IMR-90 (cell line): ENCODE results near the gene MCTP1. TPM values are rescaled to one million over a fixed set of nuclear protein-coding genes. Genes with fewer than 3 reads are reported as not detected.

Experiments used
- ATAC-seq: fragments of 200-7000 bp; cut with Tn5 transposase; 2 replicates; pipeline ENCODE4 v1.9.1; 2020; ENCODE audit warnings: low read depth, mild to moderate bottlenecking, moderate library complexity
- BruUV-seq: library from RNA; stranded (reverse); fragments of 400-500 nt; replicated peaks from 2 replicates; lab custom pipeline; 2021; lab: Mats Ljungman, UMichigan
- CTCF ChIA-PET: fragments of 300-600 bp; formaldehyde crosslinking; extraction: SDS; loops from one replicate; lab custom pipeline; 2021; ENCODE audit warnings: antibody characterized with exemption; lab: Yijun Ruan, JAX
- POLR2A ChIA-PET: fragments of 300-600 bp; sonication (Branson Sonifier 250); formaldehyde crosslinking; loops from one replicate; lab custom pipeline; 2022; ENCODE audit warnings: antibody characterized with exemption; ENCODE audit not compliant: unreplicated experiment; lab: Charles Lee
- DNase-seq: peaks from one replicate; pipeline ENCODE4 v3.0.0; 2013
- H2AFZ ChIP-seq: replicated peaks from 2 replicates; pipeline ENCODE3; 2013; ENCODE audit warnings: low read length, mild to moderate bottlenecking; ENCODE audit not compliant: poor library complexity
- H2AK5ac ChIP-seq: 2 replicates; pipeline ENCODE4 v1.6.1; 2013; ENCODE audit warnings: low read depth, low read length, inconsistent platforms
- H2AK9ac ChIP-seq: replicated peaks from 2 replicates; pipeline ENCODE3; 2013; ENCODE audit warnings: mild to moderate bottlenecking, low read depth, low read length, moderate library complexity; ENCODE audit not compliant: poor library complexity
- H2BK120ac ChIP-seq: 2 replicates; pipeline ENCODE4 v1.6.1; 2013; ENCODE audit warnings: low read depth, low read length, inconsistent platforms
- H2BK15ac ChIP-seq: 3 replicates; pipeline ENCODE4 v1.6.1; 2013; ENCODE audit warnings: low read depth, low read length, inconsistent platforms
- H2BK20ac ChIP-seq: 2 replicates; pipeline ENCODE4 v1.6.1; 2013; ENCODE audit warnings: low read depth, mild to moderate bottlenecking, inconsistent platforms, low read length, moderate library complexity
- H2BK5ac ChIP-seq: 2 replicates; pipeline ENCODE4 v1.6.1; 2013; ENCODE audit warnings: mild to moderate bottlenecking, low read depth, low read length, inconsistent platforms; ENCODE audit not compliant: poor library complexity, severe bottlenecking
- H3K14ac ChIP-seq: replicated peaks from 2 replicates; pipeline ENCODE4 v1.6.1; 2013; ENCODE audit warnings: low read depth, low read length, inconsistent platforms
- H3K18ac ChIP-seq: 2 replicates; pipeline ENCODE4 v1.6.1; 2013; ENCODE audit warnings: low read depth, low read length, control low read depth
- H3K23ac ChIP-seq: 2 replicates; pipeline ENCODE4 v1.6.1; 2013; ENCODE audit warnings: low read depth, low read length, inconsistent platforms
- H3K27ac ChIP-seq: 2 replicates; pipeline ENCODE4 v1.5.1; 2013; ENCODE audit warnings: mild to moderate bottlenecking, control low read depth, low read length; ENCODE audit not compliant: insufficient read depth
- H3K27me3 ChIP-seq: 2 replicates; pipeline ENCODE4 v1.6.1; 2013; ENCODE audit warnings: low read length; ENCODE audit not compliant: control insufficient read depth, insufficient read depth
- H3K36me3 ChIP-seq: 2 replicates; pipeline ENCODE4 v1.6.1; 2013; ENCODE audit warnings: low read length, mixed read lengths; ENCODE audit not compliant: control insufficient read depth, insufficient read depth
- H3K4ac ChIP-seq: 2 replicates; pipeline ENCODE4 v1.6.1; 2013; ENCODE audit warnings: low read depth, low read length, inconsistent platforms
- H3K4me1 ChIP-seq: 2 replicates; pipeline ENCODE4 v1.6.1; 2013; ENCODE audit warnings: low read length, mixed read lengths; ENCODE audit not compliant: control insufficient read depth, insufficient read depth
- H3K4me2 ChIP-seq: 2 replicates; pipeline ENCODE4 v1.6.1; 2013; ENCODE audit warnings: low read depth, mild to moderate bottlenecking, control low read depth, low read length, moderate library complexity
- H3K4me3 ChIP-seq: 2 replicates; pipeline ENCODE4 v1.5.1; 2013; ENCODE audit warnings: low read depth, mild to moderate bottlenecking, control low read depth, low read length, moderate library complexity; ENCODE audit not compliant: insufficient read depth
- H3K56ac ChIP-seq: 2 replicates; pipeline ENCODE4 v1.6.1; 2013; ENCODE audit warnings: low read length, inconsistent platforms; ENCODE audit not compliant: insufficient read depth; ENCODE audit errors: extremely low read depth
- H3K79me1 ChIP-seq, 2 experiments: 2 replicates each; pipeline ENCODE4 v1.6.1; 2013; ENCODE audit warnings: low read length in 2 of 2, inconsistent platforms in 1 of 2, low read depth in 1 of 2
- H3K9ac ChIP-seq: 2 replicates; pipeline ENCODE4 v1.6.1; 2013; ENCODE audit warnings: low read depth, low read length, control low read depth
- H3K9me1 ChIP-seq: 2 replicates; pipeline ENCODE4 v1.6.1; 2013; ENCODE audit warnings: low read length, inconsistent platforms; ENCODE audit not compliant: insufficient read depth
- H3K9me3 ChIP-seq: 2 replicates; pipeline ENCODE4 v1.6.1; 2013; ENCODE audit warnings: low read length; ENCODE audit not compliant: control insufficient read depth, insufficient read depth
- H4K20me1 ChIP-seq: 2 replicates; pipeline ENCODE4 v1.6.1; 2013; ENCODE audit warnings: low read length, inconsistent platforms; ENCODE audit not compliant: insufficient read depth
- H4K5ac ChIP-seq: 2 replicates; pipeline ENCODE4 v1.6.1; 2013; ENCODE audit warnings: mild to moderate bottlenecking, low read depth, low read length, control low read depth
- H4K8ac ChIP-seq, 2 experiments: 2 replicates each; pipeline ENCODE4 v1.6.1; 2013; ENCODE audit warnings: low read depth in 2 of 2, low read length in 2 of 2, control low read depth in 1 of 2, inconsistent platforms in 1 of 2
- H4K91ac ChIP-seq: 2 replicates; pipeline ENCODE4 v1.6.1; 2013; ENCODE audit warnings: low read depth, low read length, inconsistent platforms; ENCODE audit not compliant: insufficient read depth
- BHLHE40 ChIP-seq: fragments of 150-350 bp; IDR thresholded peaks from 2 replicates; pipeline ENCODE4 v1.6.1; 2016; ENCODE audit warnings: mild to moderate bottlenecking, low read depth, low read length
- CEBPB ChIP-seq: IDR thresholded peaks from 2 replicates; pipeline ENCODE4 v1.6.1; 2012; ENCODE audit warnings: low read depth, low read length, improper control_type of control experiment
- FOS ChIP-seq: fragments of 150-350 bp; IDR thresholded peaks from 2 replicates; pipeline ENCODE4 v1.6.1; 2016; ENCODE audit warnings: low read depth, low read length
- MAFK ChIP-seq: IDR thresholded peaks from 2 replicates; pipeline ENCODE4 v1.6.1; 2012; ENCODE audit warnings: low read depth, low read length, improper control_type of control experiment
- MAZ ChIP-seq: IDR thresholded peaks from 2 replicates; pipeline ENCODE4 v1.6.1; 2012; ENCODE audit warnings: low read depth, mild to moderate bottlenecking, low read length, improper control_type of control experiment, moderate library complexity, borderline replicate concordance
- MXI1 ChIP-seq: IDR thresholded peaks from 2 replicates; pipeline ENCODE4 v1.6.1; 2012; ENCODE audit warnings: low read depth, mild to moderate bottlenecking, low read length, moderate library complexity, borderline replicate concordance
- NFE2L2 ChIP-seq: fragments of 150-350 bp; IDR thresholded peaks from 2 replicates; pipeline ENCODE4 v1.6.1; 2016; ENCODE audit warnings: low read depth, mild to moderate bottlenecking, low read length
- POLR2A ChIP-seq: IDR thresholded peaks from 2 replicates; pipeline ENCODE4 v1.6.1; 2012; ENCODE audit warnings: mild to moderate bottlenecking, low read depth, low read length
- RCOR1 ChIP-seq: IDR thresholded peaks from 2 replicates; pipeline ENCODE4 v1.6.1; 2012; ENCODE audit warnings: mild to moderate bottlenecking, low read length, improper control_type of control experiment; ENCODE audit not compliant: insufficient replicate concordance
- WGBS, 2 experiments: methylation state at CpG; one replicate each; pipeline versions ENCODE4 v1.1.5 to v1.1.7; 2013; ENCODE audit warnings: missing lambda C conversion rate in 2 of 2; ENCODE audit not compliant: insufficient read length in 1 of 2; ENCODE audit errors: extremely low coverage in 2 of 2; 5-methylcytosine and 5-hydroxymethylcytosine counted together
- dilution Hi-C: fragments of 300-500 bp; cut with HindIII; formaldehyde crosslinking; loops from one replicate; pipeline ENCODE4 v1.14.3; 2018; ENCODE audit warnings: low sequenced_read_pairs; ENCODE audit not compliant: unreplicated experiment
- in situ Hi-C: fragments of 300-500 bp; cut with MboI; formaldehyde crosslinking; loops from 3 replicates; pipeline ENCODE4 v1.14.3; 2019; ENCODE audit warnings: low sequenced_read_pairs, inconsistent platforms, mixed read lengths
- intact Hi-C: fragments of 100-400 bp; cut with micrococcal nuclease; formaldehyde crosslinking; loops from 2 replicates; pipeline ENCODE4 v1.10.0; 2022
- polyA plus RNA-seq, 3 experiments: library from polyadenylated mRNA; depleted of rRNA; stranded (reverse); fragments of >200 nt; gene quantifications; 2 replicates each; pipeline ENCODE4 v1.2.3, GENCODE V29; 2012; ENCODE audit warnings: low replicate concordance in 1 of 3
- total RNA-seq: library from RNA; depleted of rRNA; stranded (reverse); fragments of >200 nt; gene quantifications from 2 replicates; pipeline ENCODE4 v1.2.3, GENCODE V29; 2012

Gene MCTP1
- total and polyA plus RNA-seq, 2 of the 4 experiments (the other 2 are of a cell fraction): 0.21 TPM; not detected in 1

- H4K5ac ChIP-seq: no peak overlapping the region
- no peak for DNase-seq
- no peak overlapping the region for H4K8ac ChIP-seq
- intact Hi-C loops (loop anchor here (5.0 kb wide), 4 partner anchors 494 to 1154 kb away; partner anchors contain the start of genes NR2F1 and NR2F1-AS1), in situ Hi-C loops (no loop called here), dilution Hi-C loops (no loop called here)
- H2BK5ac ChIP-seq: no peak overlapping the region
- no peak overlapping the region for H2AFZ ChIP-seq
- H3K9me1 ChIP-seq: no peaks in the 10 kb centered on the region
- TF ChIP-seq MXI1 (no peak), POLR2A (no peak), RCOR1 (no peak), CEBPB (no peak), BHLHE40 (no peak), NFE2L2 (no peak), MAZ (no peak), FOS (no peak), MAFK (no peak)
- no peak overlapping the region for H3K9ac ChIP-seq
- H2AK5ac ChIP-seq: no peak overlapping the region
- H3K14ac ChIP-seq: no peak overlapping the region
- no peak overlapping the region for H3K18ac ChIP-seq
- POLR2A ChIA-PET: no interaction called here
- H2AK9ac ChIP-seq: no peak overlapping the region
- no peak overlapping the region for H3K56ac ChIP-seq
- no peak overlapping the region for H3K23ac ChIP-seq
- no peaks in the 10 kb centered on the region for H3K36me3 ChIP-seq
- ATAC-seq: no peak
- H3K27ac ChIP-seq: no peak overlapping the region
- no peaks in the 10 kb centered on the region for H3K27me3 ChIP-seq
- no peaks in the 10 kb centered on the region for H4K20me1 ChIP-seq
- H3K4ac ChIP-seq: no peak overlapping the region
- H2BK120ac ChIP-seq: no peak overlapping the region
- H4K91ac ChIP-seq: no peak overlapping the region
- H3K4me3 ChIP-seq: no peak overlapping the region
- no peaks in the 10 kb centered on the region for H3K79me1 ChIP-seq
- no peaks in the 10 kb centered on the region for H3K9me3 ChIP-seq
- WGBS, 2 experiments: no CpG with 5 or more reads among the region's 1 CpG
- no peak overlapping the region for H2BK15ac ChIP-seq
- no peak overlapping the region for H3K4me2 ChIP-seq
- no peak overlapping the region for H2BK20ac ChIP-seq
- H3K4me1 ChIP-seq: no peaks in the 10 kb centered on the region
- CTCF ChIA-PET: interaction anchor here (1.0 kb wide), 1 partner anchor 127 kb away, joined by 3 read pairs; no protein-coding TSS in a partner anchor
- BruUV-seq: no TSS peak
Measured at GRCh38 chr5:94736498-94736897, 548.4 kb downstream of the MCTP1 start.
